K562 (cell line): Measurements from ENCODE around the gene C22orf39. TPM values are rescaled to one million over a fixed set of nuclear protein-coding genes. Genes with fewer than 3 reads are reported as not detected.

Experiments
- CBFA2T2 ChIP-seq: fragments of 450-650 bp; conservative IDR thresholded peaks from 2 replicates; pipeline ENCODE4 v1.6.1; 2017; ENCODE audit warnings: mild to moderate bottlenecking
- ETV1 ChIP-seq: fragments of 450-650 bp; conservative IDR thresholded peaks from 2 replicates; pipeline ENCODE4 v1.6.1; 2016; ENCODE audit warnings: missing genetic modification characterization, control low read depth, low read depth, missing compliant biosample characterization
- GABPB1 ChIP-seq: sonication (generic); formaldehyde crosslinking; IDR thresholded peaks from 2 replicates; pipeline ENCODE4 v1.8.0; 2022; ENCODE audit warnings: mild to moderate bottlenecking, missing genetic modification reagents
- MAFG ChIP-seq: fragments of 450-650 bp; conservative IDR thresholded peaks from 2 replicates; pipeline ENCODE4 v1.6.1; 2016; ENCODE audit warnings: missing genetic modification characterization, missing compliant biosample characterization
- MXI1 ChIP-seq: IDR thresholded peaks from 2 replicates; pipeline ENCODE4 v1.6.1; 2011; ENCODE audit warnings: low read depth, mild to moderate bottlenecking, improper control_type of control experiment, low read length
- NR4A1 ChIP-seq, 2 experiments: fragments of 250-450 bp in 1 of 2; fragments of 450-650 bp in 1 of 2; sonication (Bioruptor Pico) in 1 of 2; IDR thresholded peaks; 2 replicates each; pipeline versions ENCODE4 v1.4.0 to v1.6.1; 2016 to 2020; ENCODE audit warnings: mild to moderate bottlenecking in 2 of 2, missing compliant biosample characterization in 1 of 2, missing genetic modification characterization in 1 of 2, moderate library complexity in 1 of 2
- PCBP1 ChIP-seq: fragments of 200-400 bp; formaldehyde crosslinking; IDR thresholded peaks from 2 replicates; pipeline ENCODE4 v1.6.1; 2018; ENCODE audit warnings: mild to moderate bottlenecking, low read depth, low read length; ENCODE audit not compliant: poor library complexity, severe bottlenecking
- POLR2G ChIP-seq: fragments of 200-400 bp; formaldehyde crosslinking; IDR thresholded peaks from 2 replicates; pipeline ENCODE4 v1.6.1; 2017; ENCODE audit warnings: low read depth, mild to moderate bottlenecking, antibody characterized with exemption, low read length, moderate library complexity
- PRPF4 ChIP-seq: fragments of 200-400 bp; formaldehyde crosslinking; IDR thresholded peaks from one replicate; pipeline ENCODE4 v1.6.1; 2017; ENCODE audit warnings: low read length, low read depth, mild to moderate bottlenecking; ENCODE audit not compliant: insufficient read depth, poor library complexity, severe bottlenecking
- TAF9B ChIP-seq: fragments of 450-650 bp; IDR thresholded peaks from 2 replicates; pipeline ENCODE4 v1.6.1; 2018; ENCODE audit warnings: mild to moderate bottlenecking; ENCODE audit not compliant: partially characterized antibody
- WHSC1 ChIP-seq: IDR thresholded peaks from one replicate; pipeline ENCODE4 v1.6.1; 2012; ENCODE audit warnings: low read length, control low read depth, inconsistent platforms
- ZFP1 ChIP-seq: fragments of 450-650 bp; formaldehyde crosslinking; IDR thresholded peaks from 2 replicates; pipeline ENCODE4 v1.4.0; 2020; ENCODE audit warnings: mild to moderate bottlenecking, mixed read lengths
- ZNF124 ChIP-seq: sonication (generic); formaldehyde crosslinking; IDR thresholded peaks from 2 replicates; pipeline ENCODE4 v1.8.1; 2022; ENCODE audit warnings: missing genetic modification reagents
- ZNF143 ChIP-seq: sonication (generic); formaldehyde crosslinking; IDR thresholded peaks from 2 replicates; pipeline ENCODE4 v1.9.0; 2022; ENCODE audit warnings: mild to moderate bottlenecking, missing genetic modification reagents
- ZNF212 ChIP-seq: fragments of 450-650 bp; formaldehyde crosslinking; IDR thresholded peaks from 2 replicates; pipeline ENCODE4 v1.4.0; 2020; ENCODE audit warnings: mild to moderate bottlenecking
- polyA plus RNA-seq, 8 experiments: library from polyadenylated mRNA; depleted of rRNA in 4 of 8; stranded (reverse) in 5 of 8; unstranded in 3 of 8; fragments of >200 nt; fragmentation: Nextera tagmentation in 2 of 8; fragmentation: Illumina TruSeq in 1 of 8; extraction: Ambion mirVana in 2 of 8; extraction: Trizol in 1 of 8; gene quantifications; 2 replicates each; pipeline versions ENCODE4 v1.2.1 to v1.2.3, GENCODE V29; 2011 to 2014; ENCODE audit warnings: inconsistent platforms in 1 of 8, missing spikeins in 1 of 8
- total RNA-seq, 7 experiments: library from RNA; depleted of rRNA in 6 of 7; stranded (reverse); fragments of >200 nt in 6 of 7; fragmentation: Illumina TruSeq in 2 of 7; extraction: Trizol in 2 of 7; gene quantifications; 2 replicates each; pipeline versions ENCODE4 v1.2.1 to v1.2.3, GENCODE V29; 2011 to 2021; ENCODE audit warnings: low replicate concordance in 1 of 7
- TF ChIP-seq, protein P1 (sequence below): fragments of 450-650 bp; formaldehyde crosslinking; IDR thresholded peaks from 2 replicates; pipeline ENCODE4 v1.4.0; 2022; ENCODE audit warnings: missing genetic modification characterization
- TF ChIP-seq, protein P2 (sequence below): fragments of 250-450 bp; sonication (Bioruptor Pico); IDR thresholded peaks from 2 replicates; pipeline ENCODE4 v1.4.0; 2020
- TF ChIP-seq, protein P3 (sequence below): fragments of 450-650 bp; IDR thresholded peaks from 2 replicates; pipeline ENCODE4 v1.6.1; 2016; ENCODE audit warnings: antibody characterized with exemption
- TF ChIP-seq, protein P4 (sequence below): sonication (generic); formaldehyde crosslinking; IDR thresholded peaks from 2 replicates; pipeline ENCODE4 v1.8.0; 2022; ENCODE audit warnings: missing genetic modification reagents, mild to moderate bottlenecking, borderline replicate concordance
- TF ChIP-seq, protein P5 (sequence below): IDR thresholded peaks from 2 replicates; pipeline ENCODE4 v1.6.1; 2012; ENCODE audit warnings: low read depth, low read length, improper control_type of control experiment, borderline replicate concordance
- TF ChIP-seq, protein P6 (sequence below), 2 experiments: fragments of 450-650 bp in 1 of 2; sonication (generic) in 1 of 2; formaldehyde crosslinking; conservative IDR thresholded peaks; 2 replicates each; pipeline versions ENCODE4 v1.4.0 to v1.8.1; 2020 to 2022; ENCODE audit warnings: mild to moderate bottlenecking in 1 of 2, missing genetic modification reagents in 1 of 2

The C22orf39 gene
- total and polyA plus RNA-seq, 9 of the 15 experiments (the other 6 are each of a cell fraction or from before 2014, with no cell fraction given), result 20.4 to 139 (median 66.8) TPM

DNA sequence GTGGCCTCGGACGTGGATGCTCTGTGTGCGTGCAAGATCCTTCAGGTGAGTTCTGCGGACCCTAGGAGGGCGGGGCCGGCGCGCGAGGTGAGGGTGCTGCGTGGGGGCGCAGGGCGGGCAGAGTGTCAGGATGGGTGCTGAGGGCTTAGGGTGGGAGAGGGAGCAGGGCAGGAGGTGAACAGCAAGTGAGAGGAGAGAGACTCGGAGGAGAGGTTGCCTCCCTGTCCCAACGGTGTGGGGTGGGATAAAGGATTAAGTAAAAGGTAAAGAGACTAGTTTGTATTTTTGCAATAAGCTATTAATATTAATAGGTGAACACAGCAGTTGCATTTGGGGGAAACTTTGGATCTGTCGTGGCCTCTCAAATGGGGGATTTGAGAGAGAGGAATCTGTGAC is 32.7 kb upstream of the C22orf39 start (continued):
- TF ChIP-seq, protein P1, sequence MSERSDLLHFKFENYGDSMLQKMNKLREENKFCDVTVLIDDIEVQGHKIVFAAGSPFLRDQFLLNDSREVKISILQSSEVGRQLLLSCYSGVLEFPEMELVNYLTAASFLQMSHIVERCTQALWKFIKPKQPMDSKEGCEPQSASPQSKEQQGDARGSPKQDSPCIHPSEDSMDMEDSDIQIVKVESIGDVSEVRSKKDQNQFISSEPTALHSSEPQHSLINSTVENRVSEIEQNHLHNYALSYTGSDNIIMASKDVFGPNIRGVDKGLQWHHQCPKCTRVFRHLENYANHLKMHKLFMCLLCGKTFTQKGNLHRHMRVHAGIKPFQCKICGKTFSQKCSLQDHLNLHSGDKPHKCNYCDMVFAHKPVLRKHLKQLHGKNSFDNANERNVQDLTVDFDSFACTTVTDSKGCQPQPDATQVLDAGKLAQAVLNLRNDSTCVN (CRISPR knock-in tag), result peak; percentile 95
- TF ChIP-seq TAF9B (no peak), WHSC1 (no peak), PCBP1 (peak; percentile 97), NR4A1 (CRISPR knock-in tag; IDR thresholded peaks at IDR 0.05) (no peak), NR4A1 (tag; IDR thresholded peaks at IDR 0.05) (0 out of 2 replicates have a peak, but pooled peaks have one; percentile 33), CBFA2T2 (no peak), MXI1 (0 out of 2 replicates have a peak, but pooled peaks have one; percentile 1), ZNF212 (CRISPR knock-in tag) (0 out of 2 replicates have a peak, but pooled peaks have one; percentile 48), ZFP1 (CRISPR knock-in tag) (0 out of 2 replicates have a peak, but pooled peaks have one; percentile 7), ZNF124 (CRISPR knock-in tag) (no peak), ETV1 (0 out of 2 replicates have a peak, but pooled peaks have one; percentile 23), POLR2G (peak; percentile 76), ZNF143 (CRISPR knock-in tag) (no peak), GABPB1 (CRISPR knock-in tag) (no peak), MAFG (no peak), PRPF4 (peak; percentile 6)
- TF ChIP-seq, protein P2, sequence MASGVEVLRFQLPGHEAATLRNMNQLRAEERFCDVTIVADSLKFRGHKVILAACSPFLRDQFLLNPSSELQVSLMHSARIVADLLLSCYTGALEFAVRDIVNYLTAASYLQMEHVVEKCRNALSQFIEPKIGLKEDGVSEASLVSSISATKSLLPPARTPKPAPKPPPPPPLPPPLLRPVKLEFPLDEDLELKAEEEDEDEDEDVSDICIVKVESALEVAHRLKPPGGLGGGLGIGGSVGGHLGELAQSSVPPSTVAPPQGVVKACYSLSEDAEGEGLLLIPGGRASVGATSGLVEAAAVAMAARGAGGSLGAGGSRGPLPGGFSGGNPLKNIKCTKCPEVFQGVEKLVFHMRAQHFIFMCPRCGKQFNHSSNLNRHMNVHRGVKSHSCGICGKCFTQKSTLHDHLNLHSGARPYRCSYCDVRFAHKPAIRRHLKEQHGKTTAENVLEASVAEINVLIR (CRISPR knock-in tag), result 0 out of 2 replicates have a peak, but pooled peaks have one; percentile 20
- TF ChIP-seq, protein P3, sequence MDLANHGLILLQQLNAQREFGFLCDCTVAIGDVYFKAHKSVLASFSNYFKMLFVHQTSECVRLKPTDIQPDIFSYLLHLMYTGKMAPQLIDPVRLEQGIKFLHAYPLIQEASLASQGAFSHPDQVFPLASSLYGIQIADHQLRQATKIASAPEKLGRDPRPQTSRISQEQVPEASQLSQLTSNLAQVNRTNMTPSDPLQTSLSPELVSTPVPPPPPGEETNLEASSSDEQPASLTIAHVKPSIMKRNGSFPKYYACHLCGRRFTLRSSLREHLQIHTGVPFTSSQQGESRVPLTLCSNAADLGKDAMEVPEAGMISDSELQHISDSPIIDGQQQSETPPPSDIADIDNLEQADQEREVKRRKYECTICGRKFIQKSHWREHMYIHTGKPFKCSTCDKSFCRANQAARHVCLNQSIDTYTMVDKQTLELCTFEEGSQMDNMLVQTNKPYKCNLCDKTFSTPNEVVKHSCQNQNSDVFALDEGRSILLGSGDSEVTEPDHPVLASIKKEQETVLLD, result no peak
- TF ChIP-seq, protein P4, sequence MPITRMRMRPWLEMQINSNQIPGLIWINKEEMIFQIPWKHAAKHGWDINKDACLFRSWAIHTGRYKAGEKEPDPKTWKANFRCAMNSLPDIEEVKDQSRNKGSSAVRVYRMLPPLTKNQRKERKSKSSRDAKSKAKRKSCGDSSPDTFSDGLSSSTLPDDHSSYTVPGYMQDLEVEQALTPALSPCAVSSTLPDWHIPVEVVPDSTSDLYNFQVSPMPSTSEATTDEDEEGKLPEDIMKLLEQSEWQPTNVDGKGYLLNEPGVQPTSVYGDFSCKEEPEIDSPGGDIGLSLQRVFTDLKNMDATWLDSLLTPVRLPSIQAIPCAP (CRISPR knock-in tag), result no peak
- TF ChIP-seq, protein P5, sequence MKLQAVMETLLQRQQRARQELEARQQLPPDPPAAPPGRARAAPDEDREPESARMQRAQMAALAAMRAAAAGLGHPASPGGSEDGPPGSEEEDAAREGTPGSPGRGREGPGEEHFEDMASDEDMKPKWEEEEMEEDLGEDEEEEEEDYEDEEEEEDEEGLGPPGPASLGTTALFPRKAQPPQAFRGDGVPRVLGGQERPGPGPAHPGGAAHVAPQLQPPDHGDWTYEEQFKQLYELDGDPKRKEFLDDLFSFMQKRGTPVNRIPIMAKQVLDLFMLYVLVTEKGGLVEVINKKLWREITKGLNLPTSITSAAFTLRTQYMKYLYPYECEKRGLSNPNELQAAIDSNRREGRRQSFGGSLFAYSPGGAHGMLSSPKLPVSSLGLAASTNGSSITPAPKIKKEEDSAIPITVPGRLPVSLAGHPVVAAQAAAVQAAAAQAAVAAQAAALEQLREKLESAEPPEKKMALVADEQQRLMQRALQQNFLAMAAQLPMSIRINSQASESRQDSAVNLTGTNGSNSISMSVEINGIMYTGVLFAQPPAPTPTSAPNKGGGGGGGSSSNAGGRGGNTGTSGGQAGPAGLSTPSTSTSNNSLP, result peak; percentile 0; the same call in 1 of the 2 replicates
- TF ChIP-seq, protein P6, sequence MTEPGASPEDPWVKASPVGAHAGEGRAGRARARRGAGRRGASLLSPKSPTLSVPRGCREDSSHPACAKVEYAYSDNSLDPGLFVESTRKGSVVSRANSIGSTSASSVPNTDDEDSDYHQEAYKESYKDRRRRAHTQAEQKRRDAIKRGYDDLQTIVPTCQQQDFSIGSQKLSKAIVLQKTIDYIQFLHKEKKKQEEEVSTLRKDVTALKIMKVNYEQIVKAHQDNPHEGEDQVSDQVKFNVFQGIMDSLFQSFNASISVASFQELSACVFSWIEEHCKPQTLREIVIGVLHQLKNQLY (CRISPR knock-in tag; conservative IDR thresholded peaks at IDR 0.05), result 0 out of 4 replicates have a peak, but pooled peaks of 1 of the 2 experiments have one; percentile 87
